HG02884 (cell line): ENCODE measurements around the gene MRAP2.
"Not testable (repeated sequence)": the region's sequence is repeated elsewhere in the genome, so short reads cannot be mapped to it uniquely, and the experiment has no call there.

Source experiments
- ATAC-seq: cut with Tn5 transposase; IDR thresholded peaks from one replicate; pipeline ENCODE4 v1.9.1; 2021; ENCODE audit warnings: mild to moderate bottlenecking, moderate library complexity; ENCODE audit not compliant: unreplicated experiment

Gene MRAP2

GRCh38 chr6:84074988-84075781, 41.6 kb downstream of the MRAP2 start:
- ATAC-seq: no peak

GRCh38 chr6:84077645-84078044, 44.1 kb downstream of the MRAP2 start:
- no peak for ATAC-seq

- ATAC-seq: no peak
Measured at GRCh38 chr6:84078335-84078734, 44.8 kb downstream of the MRAP2 start.

GRCh38 chr6:84081222-84081621, 47.6 kb downstream of the MRAP2 start:
- no peak for ATAC-seq

- no peak for ATAC-seq
Measured at GRCh38 chr6:84082689-84083265, 49.2 kb downstream of the MRAP2 start.

GRCh38 chr6:84084705-84085104, 51.1 kb downstream of the MRAP2 start:
- not testable (repeated sequence) for ATAC-seq

- ATAC-seq: no peak
Measured at GRCh38 chr6:84086056-84086455, 52.5 kb downstream of the MRAP2 start.

GRCh38 chr6:84086545-84087429, 53.2 kb downstream of the MRAP2 start:
- no peak for ATAC-seq

GRCh38 chr6:84089081-84089480, 55.5 kb downstream of the MRAP2 start:
- no peak for ATAC-seq

- no peak for ATAC-seq
Measured at GRCh38 chr6:84089552-84089951, 56.0 kb downstream of the MRAP2 start.

- ATAC-seq: no peak
Measured at GRCh38 chr6:84093441-84094435, 60.2 kb downstream of the MRAP2 start.

GRCh38 chr6:84095156-84095555, 61.6 kb downstream of the MRAP2 start:
- no peak for ATAC-seq

- ATAC-seq: no peak
Measured at GRCh38 chr6:84103029-84103428, 69.5 kb downstream of the MRAP2 start.

- ATAC-seq: not testable (repeated sequence)
Measured at GRCh38 chr6:84105215-84105924, 71.8 kb downstream of the MRAP2 start.

- no peak for ATAC-seq
Measured at GRCh38 chr6:84107495-84107894, 73.9 kb downstream of the MRAP2 start.

- not testable (repeated sequence) for ATAC-seq
Measured at GRCh38 chr6:84111351-84111750, 77.8 kb downstream of the MRAP2 start.

GRCh38 chr6:84114933-84115594, 81.5 kb downstream of the MRAP2 start:
- not testable (repeated sequence) for ATAC-seq

GRCh38 chr6:84118191-84118590, 84.6 kb downstream of the MRAP2 start:
- no peak for ATAC-seq

- ATAC-seq: no peak
Measured at GRCh38 chr6:84119277-84119676, 85.7 kb downstream of the MRAP2 start.
